Thyroid gland (tissue), 4 donors: ENCODE measurements around the gene OFD1. TPM values are rescaled to one million over a fixed set of nuclear protein-coding genes. Genes with fewer than 3 reads are reported as not detected.

ENCODE experiments used
- DNase-seq, 2 donors: peaks; one replicate each; pipeline ENCODE4 v3.0.0-alpha.2; 2019
- H3K27ac ChIP-seq, 3 donors: fragments of 200-600 bp; sonication (generic); 1 replicate in 2 of 3; 2 replicates in 1 of 3; pipeline ENCODE4 v1.5.1; 2016 to 2019; ENCODE audit warnings: mild to moderate bottlenecking in 1 of 3, moderate library complexity in 1 of 3
- H3K27me3 ChIP-seq: fragments of 200-600 bp; sonication (generic); one replicate; pipeline ENCODE4 v1.5.1; 2019
- H3K36me3 ChIP-seq, 2 donors: fragments of 200-600 bp; sonication (generic); one replicate each; pipeline ENCODE4 v1.5.1; 2016 to 2019
- H3K4me1 ChIP-seq, 2 donors: fragments of 200-600 bp; sonication (generic); one replicate each; pipeline ENCODE4 v1.5.1; 2017 to 2019
- H3K4me3 ChIP-seq, 3 donors: fragments of 200-600 bp; sonication (generic); replicated peaks in 1 of 3; 1 replicate in 2 of 3; 2 replicates in 1 of 3; pipeline ENCODE4 v1.5.1; 2016; ENCODE audit warnings: mild to moderate bottlenecking in 1 of 3
- H3K9me3 ChIP-seq: fragments of 200-600 bp; sonication (generic); one replicate; pipeline ENCODE4 v1.5.1; 2017
- CTCF ChIP-seq, 6 experiments: fragments of 200-600 bp in 3 of 6; fragments of 450-650 bp in 3 of 6; sonication (generic) in 3 of 6; IDR thresholded peaks; one replicate each; pipeline ENCODE4 v1.5.1; 2016 to 2019; ENCODE audit warnings: antibody characterized with exemption in 6 of 6, mild to moderate bottlenecking in 2 of 6, inconsistent platforms in 1 of 6, moderate library complexity in 1 of 6
- POLR2A ChIP-seq, 2 donors: fragments of 450-650 bp; IDR thresholded peaks; one replicate each; pipeline ENCODE4 v1.6.1; 2017; ENCODE audit warnings: antibody characterized with exemption in 2 of 2, mild to moderate bottlenecking in 2 of 2, moderate library complexity in 1 of 2
- WGBS, 2 donors: methylation state at CpG; one replicate each; pipeline ENCODE4 v1.1.5; 2017; 5-methylcytosine and 5-hydroxymethylcytosine counted together
- intact Hi-C: fragments of 100-400 bp; cut with DNase I; formaldehyde crosslinking; loops from one replicate; pipeline ENCODE4 v1.15.1; 2023
- total RNA-seq, 4 donors: library from RNA; depleted of rRNA; stranded (reverse); fragments of >200 nt; gene quantifications; one replicate each; pipeline ENCODE4 v1.2.3, GENCODE V29; 2016

OFD1 gene
- total RNA-seq, 4 donors from 2014 or later, result 33.6 to 46.0 (median 43.5) TPM

- H3K4me1 ChIP-seq, result peaks cover 3 to 12% of the 10 kb centered on the region in 2 donors
- H3K9me3 ChIP-seq, result no peaks in the 10 kb centered on the region
- no peaks in the 10 kb centered on the region for H3K36me3 ChIP-seq
- H3K27me3 ChIP-seq, result no peaks in the 10 kb centered on the region
- DNase-seq, result peak in 1 of 2 donors; percentile 12
- H3K4me3 ChIP-seq, result no peak overlapping the region
- no peak overlapping the region for H3K27ac ChIP-seq
- intact Hi-C loops, result no loop called here
- WGBS, 2 donors, result 65 to 68% methylated on average over 7 of the region's 7 CpGs
- TF ChIP-seq POLR2A (IDR thresholded peaks at IDR 0.05) (no peak), CTCF (IDR thresholded peaks at IDR 0.05) (no peak)
Measured at GRCh38 chrX:13693341-13693961, 41.1 kb upstream of the OFD1 start.

GRCh38 chrX:13694359-13694758 is 40.2 kb upstream of the OFD1 start:
- peaks cover 4 to 17% of the 10 kb centered on the region in 2 donors for H3K4me1 ChIP-seq
- TF ChIP-seq POLR2A (IDR thresholded peaks at IDR 0.05) (no peak), CTCF (IDR thresholded peaks at IDR 0.05) (no peak)
- intact Hi-C loops, result no loop called here
- no peak overlapping the region for H3K4me3 ChIP-seq
- no peak overlapping the region for H3K27ac ChIP-seq
- no peaks in the 10 kb centered on the region for H3K27me3 ChIP-seq
- no peaks in the 10 kb centered on the region for H3K36me3 ChIP-seq
- no peaks in the 10 kb centered on the region for H3K9me3 ChIP-seq
- WGBS, 2 donors, result 71 to 94% methylated on average over 2 of the region's 2 CpGs
- DNase-seq, result no peak

- WGBS, 2 donors, result 71 to 76% methylated on average over 8 of the region's 8 CpGs
- H3K27ac ChIP-seq, result no peak overlapping the region
- H3K4me3 ChIP-seq, result no peak overlapping the region
- no peaks in the 10 kb centered on the region for H3K27me3 ChIP-seq
- H3K36me3 ChIP-seq, result no peaks in the 10 kb centered on the region
- DNase-seq, result no peak
- H3K9me3 ChIP-seq, result no peaks in the 10 kb centered on the region
- intact Hi-C loops, result no loop called here
- peaks cover 4 to 17% of the 10 kb centered on the region in 2 donors for H3K4me1 ChIP-seq
- TF ChIP-seq POLR2A (IDR thresholded peaks at IDR 0.05), result no peak
- no peak for TF ChIP-seq CTCF (IDR thresholded peaks at IDR 0.05)
Measured at GRCh38 chrX:13694983-13695382, 39.6 kb upstream of the OFD1 start.

- Histone ChIP-seq H3K27me3 (no peaks in the 10 kb centered on the region), H3K27ac (no peak overlapping the region), H3K36me3 (no peaks in the 10 kb centered on the region), H3K4me1 (peaks cover 4 to 17% of the 10 kb centered on the region in 2 donors), H3K9me3 (no peaks in the 10 kb centered on the region), H3K4me3 (no peak overlapping the region)
- WGBS, 2 donors, result 76 to 90% methylated on average over 4 of the region's 4 CpGs
- TF ChIP-seq CTCF (IDR thresholded peaks at IDR 0.05) (no peak), POLR2A (IDR thresholded peaks at IDR 0.05) (no peak)
- no peak for DNase-seq
- intact Hi-C loops, result no loop called here
Measured at GRCh38 chrX:13695601-13696115, 38.9 kb upstream of the OFD1 start.

- no peaks in the 10 kb centered on the region for H3K9me3 ChIP-seq
- H3K4me1 ChIP-seq, result peaks cover 4 to 12% of the 10 kb centered on the region in 2 donors
- 84 to 97% methylated on average over 2 of the region's 2 CpGs for WGBS, 2 donors
- no peaks in the 10 kb centered on the region for H3K36me3 ChIP-seq
- H3K4me3 ChIP-seq, result no peak overlapping the region
- H3K27ac ChIP-seq, result no peak overlapping the region
- TF ChIP-seq CTCF (IDR thresholded peaks at IDR 0.05) (no peak), POLR2A (IDR thresholded peaks at IDR 0.05) (no peak)
- no peaks in the 10 kb centered on the region for H3K27me3 ChIP-seq
- no peak for DNase-seq
- intact Hi-C loops, result no loop called here
Measured at GRCh38 chrX:13697455-13697854, 37.1 kb upstream of the OFD1 start.
